ENCODE measurements around the gene PRCP. TPM values are rescaled to one million over a fixed set of nuclear protein-coding genes. Genes with fewer than 3 reads are reported as not detected.

PRCP gene
- total and polyA plus RNA-seq, 7 donors: 11.5 to 23.5 (median 12.1) TPM

GRCh38 chr11:82792822-82793569 lies 107.2 kb downstream of the PRCP start:
- Histone ChIP-seq H3K36me3 (ENCODE audit: insufficient read depth in 1 of 2, low read depth in 1 of 2) (no peaks in the 10 kb centered on the region), H3K4me3 (no peak overlapping the region), H3K4me1 (no peaks in the 10 kb centered on the region), H3K27me3 (ENCODE audit: insufficient read depth in 3 of 3, low read length in 2 of 3) (no peaks in the 10 kb centered on the region), H3K9me3 (no peaks in the 10 kb centered on the region), H3K27ac (no peak overlapping the region)
- ATAC-seq: no peak
- 86 to 89% (median 88%) methylated on average over 6 of the region's 6 CpGs for WGBS, 3 donors
- DNase-seq: no peak
- intact Hi-C loops (cut with DNase I): no loop called here
- TF ChIP-seq CTCF (IDR thresholded peaks at IDR 0.05): no peak

- WGBS, 3 donors: 94 to 96% (median 95%) methylated on average over 5 of the region's 5 CpGs
- ATAC-seq (no peak), DNase-seq (no peak)
- Histone ChIP-seq H3K27me3 (ENCODE audit: insufficient read depth in 3 of 3, low read length in 2 of 3) (no peaks in the 10 kb centered on the region), H3K9me3 (no peaks in the 10 kb centered on the region), H3K4me1 (no peaks in the 10 kb centered on the region), H3K36me3 (ENCODE audit: insufficient read depth in 1 of 2, low read depth in 1 of 2) (no peaks in the 10 kb centered on the region), H3K4me3 (no peak overlapping the region), H3K27ac (no peak overlapping the region)
- intact Hi-C loops (cut with DNase I): no loop called here
- TF ChIP-seq CTCF (IDR thresholded peaks at IDR 0.05): no peak
Measured at GRCh38 chr11:82792319-82792718, 107.9 kb downstream of the PRCP start.

- Histone ChIP-seq H3K27me3 (ENCODE audit: insufficient read depth in 3 of 3, low read length in 2 of 3) (no peaks in the 10 kb centered on the region), H3K27ac (no peak overlapping the region), H3K36me3 (ENCODE audit: insufficient read depth in 1 of 2, low read depth in 1 of 2) (no peaks in the 10 kb centered on the region), H3K4me1 (no peaks in the 10 kb centered on the region), H3K4me3 (no peak overlapping the region), H3K9me3 (no peaks in the 10 kb centered on the region)
- intact Hi-C loops (cut with DNase I): no loop called here
- DNase-seq: no peak
- WGBS, 3 donors: 79 to 88% (median 83%) methylated on average over 4 of the region's 4 CpGs
- no peak for ATAC-seq
- TF ChIP-seq CTCF (IDR thresholded peaks at IDR 0.05): no peak
Measured at GRCh38 chr11:82791779-82792178, 108.5 kb downstream of the PRCP start.

GRCh38 chr11:82790723-82791484 lies 109.3 kb downstream of the PRCP start:
- intact Hi-C loops (cut with DNase I): no loop called here

More at GRCh38 chr11:82790723-82791484, 109.3 kb downstream of the PRCP start:
- no peaks in the 10 kb centered on the region for H3K36me3 ChIP-seq (ENCODE audit: insufficient read depth in 1 of 2, low read depth in 1 of 2)
- H3K27ac ChIP-seq: no peak overlapping the region
- ATAC-seq (no peak), DNase-seq (no peak)
- H3K4me3 ChIP-seq: no peak overlapping the region
- no peak for TF ChIP-seq CTCF (IDR thresholded peaks at IDR 0.05)
- H3K27me3 ChIP-seq (ENCODE audit: insufficient read depth in 3 of 3, low read length in 2 of 3): no peaks in the 10 kb centered on the region
- H3K4me1 ChIP-seq: no peaks in the 10 kb centered on the region
- H3K9me3 ChIP-seq: no peaks in the 10 kb centered on the region
- WGBS, 3 donors: 29 to 34% (median 33%) methylated on average over 5 of the region's 5 CpGs

Data from psoas muscle (tissue), 8 donors.